SK-N-SH (cell line): ENCODE data around the gene FPR2. TPM values are rescaled to one million over a fixed set of nuclear protein-coding genes. Genes with fewer than 3 reads are reported as not detected.

Experiments
- CTCF ChIA-PET: fragments of 300-600, 350-600 bp; formaldehyde crosslinking; extraction: SDS; loops from one replicate; lab custom pipeline; 2021; lab: Yijun Ruan, JAX
- POLR2A ChIA-PET: fragments of 350-600 bp; sonication (Branson Sonifier 250); formaldehyde crosslinking; extraction: SDS; loops from one replicate; lab custom pipeline; 2020; ENCODE audit warnings: antibody characterized with exemption, inconsistent platforms; lab: Yijun Ruan, JAX
- DNase-seq: peaks from one replicate; pipeline ENCODE4 v3.0.0; 2012
- H2AFZ ChIP-seq: fragments of 200-600 bp; sonication (generic); 2 replicates; pipeline ENCODE4 v1.8.1; 2016; ENCODE audit warnings: antibody characterized with exemption, mild to moderate bottlenecking, low read depth
- H3F3A ChIP-seq: fragments of 200-600 bp; sonication (generic); replicated peaks from 2 replicates; pipeline ENCODE3; 2016; ENCODE audit warnings: antibody characterized with exemption, mild to moderate bottlenecking; ENCODE audit not compliant: insufficient read depth
- H3K27ac ChIP-seq, 2 experiments: fragments of 200-500 bp in 1 of 2; fragments of 200-600 bp in 1 of 2; sonication (Bioruptor generic) in 1 of 2; sonication (generic), shearing (Covaris generic) in 1 of 2; 2 replicates each; pipeline versions ENCODE4 v1.5.1 to v1.6.1; 2014 to 2016; ENCODE audit warnings: low read depth in 2 of 2, inconsistent platforms in 1 of 2, low read length in 1 of 2, mild to moderate bottlenecking in 1 of 2, mixed read lengths in 1 of 2
- H3K27me3 ChIP-seq: fragments of 200-600 bp; sonication (generic), shearing (Covaris generic); 2 replicates; pipeline ENCODE4 v1.6.1; 2016; ENCODE audit warnings: mixed run types; ENCODE audit not compliant: insufficient read depth
- H3K36me3 ChIP-seq, 2 experiments: fragments of 200-500 bp in 1 of 2; fragments of 200-600 bp in 1 of 2; sonication (Bioruptor generic) in 1 of 2; sonication (generic) in 1 of 2; replicated peaks in 1 of 2; 2 replicates each; pipeline versions ENCODE3 to v1.5.1; 2014 to 2016; ENCODE audit warnings: low read length in 1 of 2, mild to moderate bottlenecking in 1 of 2; ENCODE audit not compliant: insufficient read depth in 2 of 2, control insufficient read depth in 1 of 2
- H3K4me1 ChIP-seq, 2 experiments: fragments of 200-500 bp in 1 of 2; fragments of 200-600 bp in 1 of 2; sonication (Bioruptor generic) in 1 of 2; sonication (generic), shearing (Covaris generic) in 1 of 2; 2 replicates each; pipeline versions ENCODE4 v1.5.1 to v1.6.1; 2014 to 2016; ENCODE audit warnings: low read depth in 1 of 2, low read length in 1 of 2, mixed run types in 1 of 2; ENCODE audit not compliant: insufficient read depth in 2 of 2, control insufficient read depth in 1 of 2
- H3K4me2 ChIP-seq: fragments of 200-600 bp; sonication (generic), shearing (Covaris generic); 2 replicates; pipeline ENCODE4 v1.6.1; 2017; ENCODE audit warnings: mixed run types
- H3K4me3 ChIP-seq, 2 experiments: fragments of 200-500 bp in 1 of 2; fragments of 200-600 bp in 1 of 2; sonication (Bioruptor generic) in 1 of 2; sonication (generic), shearing (Covaris generic) in 1 of 2; 2 replicates each; pipeline versions ENCODE4 v1.5.1 to v1.8.1; 2014 to 2016; ENCODE audit warnings: low read depth in 2 of 2, inconsistent platforms in 1 of 2, low read length in 1 of 2, mild to moderate bottlenecking in 1 of 2, mixed read lengths in 1 of 2, moderate library complexity in 1 of 2
- H3K79me2 ChIP-seq: fragments of 200-600 bp; sonication (generic); 2 replicates; pipeline ENCODE4 v1.8.1; 2017; ENCODE audit warnings: mild to moderate bottlenecking; ENCODE audit not compliant: insufficient read depth
- H3K9ac ChIP-seq: fragments of 200-600 bp; sonication (generic); 2 replicates; pipeline ENCODE4 v1.6.1; 2017; ENCODE audit warnings: mixed run types
- H3K9me2 ChIP-seq: fragments of 200-600 bp; sonication (generic); 2 replicates; pipeline ENCODE4 v1.6.1; 2017; ENCODE audit warnings: mixed run types
- H3K9me3 ChIP-seq: fragments of 200-600 bp; sonication (generic); 2 replicates; pipeline ENCODE4 v1.6.1; 2017; ENCODE audit warnings: mixed run types, mild to moderate bottlenecking, moderate library complexity
- H4K20me1 ChIP-seq: fragments of 200-600 bp; sonication (generic); 2 replicates; pipeline ENCODE4 v1.6.1; 2017; ENCODE audit warnings: mild to moderate bottlenecking, mixed run types; ENCODE audit not compliant: insufficient read depth
- ELF1 ChIP-seq: IDR thresholded peaks from 2 replicates; pipeline ENCODE4 v1.4.0; 2012
- EP300 ChIP-seq, 2 experiments: IDR thresholded peaks; 2 replicates each; pipeline versions ENCODE4 v1.4.0 to v1.6.1; 2012; ENCODE audit warnings: borderline replicate concordance in 1 of 2, low read depth in 1 of 2, low read length in 1 of 2
- FOXJ3 ChIP-seq: sonication (generic); formaldehyde crosslinking; IDR thresholded peaks from 2 replicates; pipeline ENCODE4 v1.5.1; 2020; ENCODE audit warnings: mild to moderate bottlenecking, missing genetic modification reagents
- FOXM1 ChIP-seq: IDR thresholded peaks from 2 replicates; pipeline ENCODE4 v1.4.0; 2012; ENCODE audit warnings: low read depth, mild to moderate bottlenecking
- GABPA ChIP-seq: IDR thresholded peaks from 2 replicates; pipeline ENCODE4 v1.4.0; 2012; ENCODE audit warnings: low read depth, mild to moderate bottlenecking
- IRF3 ChIP-seq: fragments of 150-350 bp; IDR thresholded peaks from 2 replicates; pipeline ENCODE4 v1.6.1; 2016; ENCODE audit warnings: mild to moderate bottlenecking, low read depth, low read length
- JUND ChIP-seq: IDR thresholded peaks from 2 replicates; pipeline ENCODE4 v1.4.0; 2012
- MEF2A ChIP-seq: IDR thresholded peaks from 2 replicates; pipeline ENCODE4 v1.4.0; 2012; ENCODE audit warnings: low read depth, borderline replicate concordance
- MXI1 ChIP-seq: IDR thresholded peaks from 2 replicates; pipeline ENCODE4 v1.6.1; 2012; ENCODE audit warnings: mild to moderate bottlenecking, low read depth, low read length, improper control_type of control experiment
- NFIC ChIP-seq: IDR thresholded peaks from 2 replicates; pipeline ENCODE4 v1.4.0; 2012; ENCODE audit warnings: borderline replicate concordance
- NRF1 ChIP-seq: IDR thresholded peaks from 2 replicates; pipeline ENCODE4 v1.6.1; 2012; ENCODE audit warnings: low read depth, mild to moderate bottlenecking, low read length
- PBX3 ChIP-seq: IDR thresholded peaks from 2 replicates; pipeline ENCODE4; 2012
- RAD21 ChIP-seq: IDR thresholded peaks from 2 replicates; pipeline ENCODE4 v1.6.1; 2012; ENCODE audit warnings: mild to moderate bottlenecking, low read length
- REST ChIP-seq: IDR thresholded peaks from 2 replicates; pipeline ENCODE4 v1.6.1; 2012; ENCODE audit warnings: mild to moderate bottlenecking, low read depth, low read length, moderate library complexity
- RFX5 ChIP-seq: IDR thresholded peaks from 2 replicates; pipeline ENCODE4 v1.6.1; 2012; ENCODE audit warnings: mild to moderate bottlenecking, improper control_type of control experiment, low read length
- SIN3A ChIP-seq: IDR thresholded peaks from 2 replicates; pipeline ENCODE4 v1.6.1; 2012; ENCODE audit warnings: low read depth, mild to moderate bottlenecking, low read length, moderate library complexity, borderline replicate concordance
- TAF1 ChIP-seq: IDR thresholded peaks from 2 replicates; pipeline ENCODE4 v1.6.1; 2012; ENCODE audit warnings: low read depth, mild to moderate bottlenecking, low read length, moderate library complexity, borderline replicate concordance
- TCF12 ChIP-seq: IDR thresholded peaks from 2 replicates; pipeline ENCODE4 v1.4.0; 2012
- TEAD4 ChIP-seq: IDR thresholded peaks from 2 replicates; pipeline ENCODE4 v1.4.0; 2012; ENCODE audit warnings: mild to moderate bottlenecking, borderline replicate concordance; ENCODE audit not compliant: insufficient read depth
- ZBTB33 ChIP-seq: IDR thresholded peaks from 2 replicates; pipeline ENCODE4 v1.4.0; 2012; ENCODE audit warnings: low read depth, borderline replicate concordance
- WGBS: methylation state at CpG from one replicate; pipeline ENCODE4 v1.1.6; 2017; ENCODE audit warnings: low lambda C conversion rate; 5-methylcytosine and 5-hydroxymethylcytosine counted together
- polyA plus RNA-seq, 3 experiments: library from polyadenylated mRNA; depleted of rRNA; stranded (reverse); fragments of >200 nt; gene quantifications; 2 replicates each; pipeline ENCODE4 v1.2.3, GENCODE V29; 2012

Gene FPR2
- polyA plus RNA-seq, 1 of the 3 experiments (the other 2 are of a cell fraction), result not detected

GRCh38 chr19:51737389-51737788 is 23.6 kb upstream of the FPR2 start:
- Histone ChIP-seq H3K27ac (no peak overlapping the region), H4K20me1 (no peaks in the 10 kb centered on the region), H3K4me1 (no peaks in the 10 kb centered on the region), H2AFZ (no peak overlapping the region), H3K9ac (no peak overlapping the region)
- no peak for DNase-seq
- 34% methylated on average over 3 of the region's 3 CpGs for WGBS
- TF ChIP-seq MEF2A (no peak), NFIC (no peak), NRF1 (no peak), JUND (no peak), TAF1 (no peak), FOXJ3 (CRISPR knock-in tag) (no peak), PBX3 (no peak), ZBTB33 (no peak), SIN3A (no peak)
- TF ChIP-seq, all 33 proteins: peak for 0
- H3K27me3 ChIP-seq, result peaks cover 59% of the 10 kb centered on the region; the same call in 1 of the 2 replicates
- ChIA-PET CTCF (interaction anchor here (2.3 kb wide), 1 partner anchor 40 kb away, joined by 8 read pairs; no protein-coding TSS in a partner anchor), POLR2A (interaction anchor here (0.7 kb wide), 1 partner anchor 366 kb away, joined by 3 read pairs; no protein-coding TSS in a partner anchor)
- no peaks in the 10 kb centered on the region for H3K79me2 ChIP-seq
- no peaks in the 10 kb centered on the region for H3K9me3 ChIP-seq
- no peaks in the 10 kb centered on the region for H3K9me2 ChIP-seq
- no peaks in the 10 kb centered on the region for H3K36me3 ChIP-seq
- H3K4me2 ChIP-seq, result no peak overlapping the region
- H3F3A ChIP-seq, result no peaks in the 10 kb centered on the region
- H3K4me3 ChIP-seq, result no peak overlapping the region

- Histone ChIP-seq H4K20me1 (no peaks in the 10 kb centered on the region), H3K4me3 (no peak overlapping the region), H2AFZ (no peak overlapping the region), H3K79me2 (no peaks in the 10 kb centered on the region), H3K27ac (no peak overlapping the region), H3K9me2 (no peaks in the 10 kb centered on the region), H3K9me3 (no peaks in the 10 kb centered on the region), H3F3A (no peaks in the 10 kb centered on the region), H3K27me3 (peaks cover 58% of the 10 kb centered on the region; the same call in 1 of the 2 replicates), H3K36me3 (no peaks in the 10 kb centered on the region), H3K4me1 (no peaks in the 10 kb centered on the region), H3K9ac (no peak overlapping the region), H3K4me2 (no peak overlapping the region)
- no peak for DNase-seq
- no peak for TF ChIP-seq MXI1
- no peak for TF ChIP-seq TEAD4
- TF ChIP-seq EP300 (IDR thresholded peaks at IDR 0.05; ENCODE audit: borderline replicate concordance in 1 of 2, low read depth in 1 of 2, low read length in 1 of 2), result no peak
- no peak for TF ChIP-seq JUND
- no peak for TF ChIP-seq IRF3
- TF ChIP-seq ELF1, result no peak
- TF ChIP-seq FOXM1, result no peak
- TF ChIP-seq GABPA, result no peak
- TF ChIP-seq TCF12, result no peak
- TF ChIP-seq SIN3A, result no peak
- no peak for TF ChIP-seq RAD21
- no peak for TF ChIP-seq REST
- no peak for TF ChIP-seq RFX5
- ChIA-PET POLR2A (interaction anchor here (0.7 kb wide), 1 partner anchor 366 kb away, joined by 3 read pairs; no protein-coding TSS in a partner anchor), CTCF (interaction anchor here (0.6 to 2.3 kb wide), 3 partner anchors 40 to 265 kb away, joined by 3 to 8 read pairs (median 4); no protein-coding TSS in a partner anchor)
- 3% methylated on average over 2 of the region's 2 CpGs for WGBS
Observed at GRCh38 chr19:51737924-51738323, 23.1 kb upstream of the FPR2 start.
